K562 (cell line): ENCODE results near the gene DHRS13. TPM values are rescaled to one million over a fixed set of nuclear protein-coding genes. Genes with fewer than 3 reads are reported as not detected.

ENCODE experiments used
- ATAC-seq: fragments of 200-7000 bp; cut with Tn5 transposase; 3 replicates; pipeline ENCODE4 v1.9.1; 2020; ENCODE audit warnings: moderate library complexity
- BruUV-seq: library from RNA; stranded (reverse); fragments of 400-500 nt; replicated peaks from 2 replicates; lab custom pipeline; 2021; lab: Mats Ljungman, UMichigan
- CTCF ChIA-PET: fragments of 300-600 bp; formaldehyde crosslinking; extraction: SDS; loops from one replicate; lab custom pipeline; 2021; ENCODE audit warnings: low intra/inter-chr PET ratio; lab: Yijun Ruan, JAX
- POLR2A ChIA-PET: fragments of 300-600, 350-650 bp; sonication (Branson Sonifier 250); formaldehyde crosslinking; extraction: SDS; loops from one replicate; lab custom pipeline; 2021; ENCODE audit warnings: antibody characterized with exemption, inconsistent platforms; lab: Yijun Ruan, JAX
- DNase-seq, 4 experiments: peaks; one replicate each; pipeline versions ENCODE4 v3.0.0 to v3.0.0-alpha.2; 2011 to 2018; ENCODE audit warnings: low spot score in 3 of 4, mixed read lengths in 3 of 4; ENCODE audit errors: extremely low read depth in 1 of 4
- FAIRE-seq: peaks from 2 replicates; lab custom pipeline; 2011; peaks lifted over from hg19 to GRCh38; lab: Jason Lieb, UNC
- H2AFZ ChIP-seq: 2 replicates; pipeline ENCODE4 v1.6.0; 2011; ENCODE audit warnings: low read depth, low read length, control low read depth, inconsistent platforms
- H3K27ac ChIP-seq: fragments of 200-600 bp; 3 replicates; pipeline ENCODE4 v1.8.0; 2011; ENCODE audit warnings: low read depth, mild to moderate bottlenecking, control low read depth, inconsistent platforms, low read length, moderate library complexity, mixed read lengths; ENCODE audit errors: extremely low read depth
- H3K27me3 ChIP-seq, 2 experiments: fragments of 300-600 bp in 1 of 2; 2 replicates in 1 of 2; 3 replicates in 1 of 2; pipeline versions ENCODE4 v1.6.0 to v1.8.0; 2011; ENCODE audit warnings: inconsistent platforms in 2 of 2, low read length in 2 of 2, mild to moderate bottlenecking in 1 of 2, mixed read lengths in 1 of 2, moderate library complexity in 1 of 2; ENCODE audit not compliant: control insufficient read depth in 2 of 2, insufficient read depth in 2 of 2
- H3K36me3 ChIP-seq: fragments of 300-600 bp; 3 replicates; pipeline ENCODE4 v1.8.0; 2011; ENCODE audit warnings: mild to moderate bottlenecking, low read length, inconsistent platforms; ENCODE audit not compliant: control insufficient read depth, insufficient read depth
- H3K4me1 ChIP-seq, 2 experiments: fragments of 200-600 bp in 1 of 2; replicated peaks in 1 of 2; 2 replicates in 1 of 2; 3 replicates in 1 of 2; pipeline versions ENCODE4 v1.5.1 to v1.8.0; 2011; ENCODE audit warnings: inconsistent platforms in 2 of 2, low read length in 2 of 2, mild to moderate bottlenecking in 1 of 2, mixed read lengths in 1 of 2, moderate library complexity in 1 of 2; ENCODE audit not compliant: control insufficient read depth in 2 of 2, insufficient read depth in 2 of 2
- H3K4me2 ChIP-seq: 2 replicates; pipeline ENCODE4 v1.6.1; 2011; ENCODE audit warnings: low read length, control low read depth, inconsistent platforms, mixed read lengths; ENCODE audit not compliant: insufficient read depth
- H3K4me3 ChIP-seq: fragments of 200-600 bp; sonication (generic), shearing (Covaris generic); 2 replicates; pipeline ENCODE4 v1.5.1; 2016; ENCODE audit warnings: control low read depth, inconsistent platforms
- H3K79me2 ChIP-seq: fragments of 200-600 bp; 3 replicates; pipeline ENCODE4 v1.8.0; 2011; ENCODE audit warnings: low read length, inconsistent platforms; ENCODE audit not compliant: control insufficient read depth, insufficient read depth
- H3K9ac ChIP-seq, 2 experiments: 2 replicates each; pipeline versions ENCODE4 v1.6.0 to v1.6.1; 2011; ENCODE audit warnings: low read depth in 2 of 2, low read length in 2 of 2, control low read depth in 1 of 2, inconsistent platforms in 1 of 2, mild to moderate bottlenecking in 1 of 2, mixed read lengths in 1 of 2; ENCODE audit not compliant: insufficient read depth in 1 of 2
- H3K9me1 ChIP-seq: one replicate; pipeline ENCODE4 v1.6.0; 2011; ENCODE audit warnings: inconsistent platforms, mild to moderate bottlenecking, low read length, moderate library complexity; ENCODE audit not compliant: control insufficient read depth, insufficient read depth
- H3K9me3 ChIP-seq: replicated peaks from 2 replicates; pipeline ENCODE4 v1.5.1; 2011; ENCODE audit warnings: low read depth, low read length, inconsistent platforms; ENCODE audit not compliant: control insufficient read depth, insufficient read depth
- H4K20me1 ChIP-seq: replicated peaks from 2 replicates; pipeline ENCODE4 v1.6.1; 2011; ENCODE audit warnings: low read length, inconsistent platforms, mixed read lengths; ENCODE audit not compliant: control insufficient read depth, insufficient read depth
- BACH1 ChIP-seq: fragments of 200-800 bp; sonication (Bioruptor generic); IDR thresholded peaks from 2 replicates; pipeline ENCODE4 v1.6.1; 2016; ENCODE audit warnings: missing genetic modification characterization, missing compliant biosample characterization
- BMI1 ChIP-seq: fragments of 150-350 bp; IDR thresholded peaks from 2 replicates; pipeline ENCODE4 v1.6.1; 2014; ENCODE audit warnings: low read length
- CEBPB ChIP-seq: fragments of 450-650 bp; IDR thresholded peaks from 2 replicates; pipeline ENCODE4 v1.6.1; 2016; ENCODE audit warnings: missing genetic modification characterization, missing compliant biosample characterization
- DMBX1 ChIP-seq: fragments of 250-450 bp; sonication (Bioruptor Pico); IDR thresholded peaks from 2 replicates; pipeline ENCODE4 v1.8.0; 2022; ENCODE audit warnings: inconsistent platforms, mild to moderate bottlenecking, moderate library complexity, borderline replicate concordance
- FOSL1 ChIP-seq: fragments of 200-800 bp; sonication (Bioruptor generic); conservative IDR thresholded peaks from 2 replicates; pipeline ENCODE4 v1.6.1; 2016; ENCODE audit warnings: missing genetic modification characterization, missing compliant biosample characterization
- FOXK2 ChIP-seq, 2 experiments: fragments of 450-650 bp; IDR thresholded peaks in 1 of 2; conservative IDR thresholded peaks in 1 of 2; 2 replicates each; pipeline ENCODE4 v1.6.1; 2016; ENCODE audit warnings: low read depth in 2 of 2, mild to moderate bottlenecking in 1 of 2
- HNRNPK ChIP-seq: fragments of 200-400 bp; formaldehyde crosslinking; IDR thresholded peaks from one replicate; pipeline ENCODE4 v1.6.1; 2018; ENCODE audit warnings: mild to moderate bottlenecking, low read depth, low read length; ENCODE audit not compliant: poor library complexity, severe bottlenecking
- MIER1 ChIP-seq: fragments of 450-650 bp; IDR thresholded peaks from 2 replicates; pipeline ENCODE4 v1.6.1; 2016; ENCODE audit warnings: antibody characterized with exemption, mild to moderate bottlenecking, low read depth
- NFRKB ChIP-seq: fragments of 450-650 bp; IDR thresholded peaks from 2 replicates; pipeline ENCODE4 v1.6.1; 2016; ENCODE audit warnings: low read depth
- SP1 ChIP-seq: sonication (generic); formaldehyde crosslinking; IDR thresholded peaks from 2 replicates; pipeline ENCODE4 v1.8.1; 2022; ENCODE audit warnings: mild to moderate bottlenecking, missing genetic modification reagents
- SUPT5H ChIP-seq: fragments of 450-650 bp; IDR thresholded peaks from 2 replicates; pipeline ENCODE4 v1.6.1; 2016
- TEAD4 ChIP-seq, 2 experiments: sonication (generic) in 1 of 2; formaldehyde crosslinking in 1 of 2; IDR thresholded peaks; 2 replicates each; pipeline versions ENCODE4 v1.6.1 to v1.8.0; 2012 to 2022; ENCODE audit warnings: borderline replicate concordance in 1 of 2, inconsistent platforms in 1 of 2, low read length in 1 of 2, mild to moderate bottlenecking in 1 of 2, missing genetic modification reagents in 1 of 2
- ZBTB17 ChIP-seq: fragments of 450-650 bp; formaldehyde crosslinking; IDR thresholded peaks from 2 replicates; pipeline ENCODE4 v1.4.0; 2020; ENCODE audit warnings: mild to moderate bottlenecking
- ZNF184 ChIP-seq: sonication (generic); formaldehyde crosslinking; IDR thresholded peaks from 2 replicates; pipeline ENCODE4 v1.5.0; 2020; ENCODE audit warnings: missing genetic modification reagents
- ZNF197 ChIP-seq: fragments of 200-800 bp; sonication (Bioruptor generic); IDR thresholded peaks from 2 replicates; pipeline ENCODE4 v1.6.1; 2016; ENCODE audit warnings: low read depth, missing genetic modification characterization, missing compliant biosample characterization
- ZNF263 ChIP-seq: sonication (generic); formaldehyde crosslinking; IDR thresholded peaks from 2 replicates; pipeline ENCODE4 v1.8.0; 2022; ENCODE audit warnings: mild to moderate bottlenecking, missing genetic modification reagents, borderline replicate concordance
- ZNF41 ChIP-seq: fragments of 250-450 bp; sonication (Bioruptor Pico); conservative IDR thresholded peaks from 2 replicates; pipeline ENCODE4 v1.4.0; 2020; ENCODE audit warnings: mild to moderate bottlenecking
- ZNF561 ChIP-seq: fragments of 450-650 bp; formaldehyde crosslinking; conservative IDR thresholded peaks from 2 replicates; pipeline ENCODE4 v1.4.0; 2020; ENCODE audit warnings: mild to moderate bottlenecking, moderate library complexity
- WGBS: fragments of 100-300 bp; shearing (Covaris generic); methylation state at CpG from one replicate; pipeline ENCODE4 v1.1.6; 2016; ENCODE audit warnings: low coverage, mixed read lengths; ENCODE audit not compliant: insufficient coverage; ENCODE audit errors: missing lambda C conversion rate; 5-methylcytosine and 5-hydroxymethylcytosine counted together
- in situ Hi-C: fragments of 300-500 bp; cut with MboI; formaldehyde crosslinking; loops from 4 replicates; pipeline ENCODE4 v1.15.0; 2018; ENCODE audit warnings: inconsistent platforms, mixed read lengths
- intact Hi-C: fragments of 100-400 bp; cut with micrococcal nuclease; formaldehyde crosslinking; loops from 2 replicates; pipeline ENCODE4 v1.14.2; 2022
- polyA plus RNA-seq, 8 experiments: library from polyadenylated mRNA; depleted of rRNA in 4 of 8; stranded (reverse) in 5 of 8; unstranded in 3 of 8; fragments of >200 nt; fragmentation: Nextera tagmentation in 2 of 8; fragmentation: Illumina TruSeq in 1 of 8; extraction: Ambion mirVana in 2 of 8; extraction: Trizol in 1 of 8; gene quantifications; 2 replicates each; pipeline versions ENCODE4 v1.2.1 to v1.2.3, GENCODE V29; 2011 to 2014; ENCODE audit warnings: inconsistent platforms in 1 of 8, missing spikeins in 1 of 8
- total RNA-seq, 7 experiments: library from RNA; depleted of rRNA in 6 of 7; stranded (reverse); fragments of >200 nt in 6 of 7; fragmentation: Illumina TruSeq in 2 of 7; extraction: Trizol in 2 of 7; gene quantifications; 2 replicates each; pipeline versions ENCODE4 v1.2.1 to v1.2.3, GENCODE V29; 2011 to 2021; ENCODE audit warnings: low replicate concordance in 1 of 7
- TF ChIP-seq, protein P1 (sequence below): fragments of 450-650 bp; IDR thresholded peaks from 2 replicates; pipeline ENCODE4 v1.6.1; 2017; ENCODE audit warnings: mild to moderate bottlenecking, moderate library complexity
- TF ChIP-seq, protein P2 (sequence below), 2 experiments: fragments of 450-650 bp in 1 of 2; sonication (generic) in 1 of 2; formaldehyde crosslinking in 1 of 2; IDR thresholded peaks in 1 of 2; conservative IDR thresholded peaks in 1 of 2; 2 replicates each; pipeline versions ENCODE4 v1.6.1 to v1.8.1; 2016 to 2023; ENCODE audit warnings: mild to moderate bottlenecking in 2 of 2, moderate library complexity in 2 of 2, inconsistent platforms in 1 of 2, missing genetic modification reagents in 1 of 2

Gene DHRS13
- total and polyA plus RNA-seq, 9 of the 15 experiments (the other 6 are each of a cell fraction or from before 2014, with no cell fraction given) = 0.32 to 52.3 (median 34.3) TPM; not detected in 1

- no peak for TF ChIP-seq ZNF41
- no peak for TF ChIP-seq BMI1
- no peak for TF ChIP-seq MIER1
- no peak for TF ChIP-seq ZNF197 (CRISPR knock-in tag)
Measured at GRCh38 chr17:28929787-28930186, 26.9 kb upstream of the DHRS13 start (continued).

- DNase-seq = peak in 1 of 4 experiments; percentile 60
- H3K4me2 ChIP-seq = no peak overlapping the region
- no TSS peak for BruUV-seq
- H3K9me3 ChIP-seq = no peaks in the 10 kb centered on the region
- H2AFZ ChIP-seq = no peak overlapping the region
- H3K27ac ChIP-seq = no peak overlapping the region
- WGBS = 29% methylated on average over 2 of the region's 2 CpGs
- no peak overlapping the region for H3K9ac ChIP-seq
- ChIA-PET POLR2A (interaction anchor here (1.1 to 2.6 kb wide), 6 partner anchors 10 to 25 kb away, joined by 3 to 25 read pairs (median 8); partner anchors contain the start of gene PHF12), CTCF (no interaction called here)
- peaks cover 6 to 45% of the 10 kb centered on the region in 2 experiments for H3K4me1 ChIP-seq
- H3K27me3 ChIP-seq = no peaks in the 10 kb centered on the region
- intact Hi-C loops (loop anchor here (5.0 kb wide), 1 partner anchor 331 kb away; the partner anchor contains the start of gene SPAG5), in situ Hi-C loops (no loop called here)
- H3K9me1 ChIP-seq = no peaks in the 10 kb centered on the region
- H3K79me2 ChIP-seq = peaks cover 63% of the 10 kb centered on the region
- peak; percentile 6 for FAIRE-seq
- ATAC-seq = peak; percentile 28; the same call in 2 of the 3 replicates
- peaks cover 14% of the 10 kb centered on the region; the same call in 1 of the 2 replicates for H4K20me1 ChIP-seq
- H3K36me3 ChIP-seq = peaks cover 56% of the 10 kb centered on the region
- no peak overlapping the region for H3K4me3 ChIP-seq
- TF ChIP-seq HNRNPK = no peak
- TF ChIP-seq ZBTB17 (CRISPR knock-in tag) = peak; percentile 24; the same call in 1 of the 2 replicates
- 0 out of 2 replicates have a peak, but pooled peaks have one; percentile 24 for TF ChIP-seq DMBX1 (CRISPR knock-in tag)
- TF ChIP-seq FOSL1 (tag) = peak; percentile 93
- no peak for TF ChIP-seq FOXK2 (conservative IDR thresholded peaks at IDR 0.05 in 1 of 2, IDR thresholded peaks at IDR 0.05 in 1 of 2; ENCODE audit: low read depth in 2 of 2)
- TF ChIP-seq TEAD4 (IDR thresholded peaks at IDR 0.05; ENCODE audit: low read length) = no peak
- TF ChIP-seq TEAD4 (CRISPR knock-in tag; IDR thresholded peaks at IDR 0.05; ENCODE audit: borderline replicate concordance) = no peak
- TF ChIP-seq CEBPB (tag) = peak; percentile 81
- TF ChIP-seq ZNF184 = no peak
- TF ChIP-seq ZNF263 = no peak
- TF ChIP-seq SUPT5H = no peak
- TF ChIP-seq SP1 = no peak
- no peak for TF ChIP-seq NFRKB
- TF ChIP-seq, protein P1, sequence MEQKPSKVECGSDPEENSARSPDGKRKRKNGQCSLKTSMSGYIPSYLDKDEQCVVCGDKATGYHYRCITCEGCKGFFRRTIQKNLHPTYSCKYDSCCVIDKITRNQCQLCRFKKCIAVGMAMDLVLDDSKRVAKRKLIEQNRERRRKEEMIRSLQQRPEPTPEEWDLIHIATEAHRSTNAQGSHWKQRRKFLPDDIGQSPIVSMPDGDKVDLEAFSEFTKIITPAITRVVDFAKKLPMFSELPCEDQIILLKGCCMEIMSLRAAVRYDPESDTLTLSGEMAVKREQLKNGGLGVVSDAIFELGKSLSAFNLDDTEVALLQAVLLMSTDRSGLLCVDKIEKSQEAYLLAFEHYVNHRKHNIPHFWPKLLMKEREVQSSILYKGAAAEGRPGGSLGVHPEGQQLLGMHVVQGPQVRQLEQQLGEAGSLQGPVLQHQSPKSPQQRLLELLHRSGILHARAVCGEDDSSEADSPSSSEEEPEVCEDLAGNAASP = no peak
- peak; percentile 55; the same call in 1 of the 2 replicates for TF ChIP-seq BACH1 (tag)
- TF ChIP-seq ZNF561 (CRISPR knock-in tag) = no peak
- TF ChIP-seq, protein P2, sequence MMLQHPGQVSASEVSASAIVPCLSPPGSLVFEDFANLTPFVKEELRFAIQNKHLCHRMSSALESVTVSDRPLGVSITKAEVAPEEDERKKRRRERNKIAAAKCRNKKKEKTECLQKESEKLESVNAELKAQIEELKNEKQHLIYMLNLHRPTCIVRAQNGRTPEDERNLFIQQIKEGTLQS (IDR thresholded peaks at IDR 0.05) = peak; percentile 77
- TF ChIP-seq, protein P2 (CRISPR knock-in tag; conservative IDR thresholded peaks at IDR 0.05) = no peak
Measured at GRCh38 chr17:28928061-28928460, 25.2 kb upstream of the DHRS13 start.
